Stimulated activated CD8-positive, alpha-beta memory T cell treated with anti-CD3 and anti-CD28 coated beads, Interleukin-15, amount 100 ng/mL, for 48 hours (primary cell): ENCODE measurements around the gene FREM2.

Experiments used
- DNase-seq, 2 donors: peaks; one replicate each; pipeline ENCODE4 v3.0.0-alpha.2; 2020; ENCODE audit warnings: low read depth in 2 of 2

FREM2 gene

GRCh38 chr13:38826182-38826813 lies 139.4 kb downstream of the FREM2 start:
- no peak for DNase-seq

- no peak for DNase-seq
Measured at GRCh38 chr13:38830442-38831045, 143.7 kb downstream of the FREM2 start.

- DNase-seq, result no peak
Measured at GRCh38 chr13:38844581-38844980, 157.7 kb downstream of the FREM2 start.

- DNase-seq, result no peak
Measured at GRCh38 chr13:38848360-38848759, 161.5 kb downstream of the FREM2 start.

- no peak for DNase-seq
Measured at GRCh38 chr13:38849315-38849714, 162.4 kb downstream of the FREM2 start.

GRCh38 chr13:38850868-38851626 lies 164.2 kb downstream of the FREM2 start:
- DNase-seq, result no peak

GRCh38 chr13:38854226-38854625 lies 167.3 kb downstream of the FREM2 start:
- no peak for DNase-seq

- no peak for DNase-seq
Measured at GRCh38 chr13:38856065-38856464, 169.2 kb downstream of the FREM2 start.

GRCh38 chr13:38862443-38862842 lies 175.6 kb downstream of the FREM2 start:
- no peak for DNase-seq

GRCh38 chr13:38863536-38863935 lies 176.7 kb downstream of the FREM2 start:
- DNase-seq, result no peak

GRCh38 chr13:38866649-38867048 lies 179.8 kb downstream of the FREM2 start:
- no peak for DNase-seq

- no peak for DNase-seq
Measured at GRCh38 chr13:38868399-38868798, 181.5 kb downstream of the FREM2 start.

- DNase-seq, result no peak
Measured at GRCh38 chr13:38868870-38869269, 182.0 kb downstream of the FREM2 start.

GRCh38 chr13:38871275-38871674 lies 184.4 kb downstream of the FREM2 start:
- no peak for DNase-seq

GRCh38 chr13:38872693-38873092 lies 185.8 kb downstream of the FREM2 start:
- peak in 1 of 2 donors; percentile 10 for DNase-seq

- no peak for DNase-seq
Measured at GRCh38 chr13:38875186-38875875, 188.5 kb downstream of the FREM2 start.

- no peak for DNase-seq
Measured at GRCh38 chr13:38879278-38879677, 192.4 kb downstream of the FREM2 start.

GRCh38 chr13:38879786-38880185 lies 192.9 kb downstream of the FREM2 start:
- DNase-seq, result no peak

- DNase-seq, result no peak
Measured at GRCh38 chr13:38880397-38880796, 193.5 kb downstream of the FREM2 start.

- DNase-seq, result no peak
Measured at GRCh38 chr13:38883783-38884182, 196.9 kb downstream of the FREM2 start.

- DNase-seq, result no peak
Measured at GRCh38 chr13:38888309-38888708, 201.4 kb downstream of the FREM2 start.

- DNase-seq, result no peak
Measured at GRCh38 chr13:38895075-38895474, 208.2 kb downstream of the FREM2 start.
